GM18868 (cell line): ENCODE data around the gene TMEM151A.

Experiments used
- ATAC-seq: cut with Tn5 transposase; IDR thresholded peaks from one replicate; pipeline ENCODE4 v1.9.1; 2021; ENCODE audit warnings: mild to moderate bottlenecking, moderate library complexity; ENCODE audit not compliant: unreplicated experiment

TMEM151A gene

DNA sequence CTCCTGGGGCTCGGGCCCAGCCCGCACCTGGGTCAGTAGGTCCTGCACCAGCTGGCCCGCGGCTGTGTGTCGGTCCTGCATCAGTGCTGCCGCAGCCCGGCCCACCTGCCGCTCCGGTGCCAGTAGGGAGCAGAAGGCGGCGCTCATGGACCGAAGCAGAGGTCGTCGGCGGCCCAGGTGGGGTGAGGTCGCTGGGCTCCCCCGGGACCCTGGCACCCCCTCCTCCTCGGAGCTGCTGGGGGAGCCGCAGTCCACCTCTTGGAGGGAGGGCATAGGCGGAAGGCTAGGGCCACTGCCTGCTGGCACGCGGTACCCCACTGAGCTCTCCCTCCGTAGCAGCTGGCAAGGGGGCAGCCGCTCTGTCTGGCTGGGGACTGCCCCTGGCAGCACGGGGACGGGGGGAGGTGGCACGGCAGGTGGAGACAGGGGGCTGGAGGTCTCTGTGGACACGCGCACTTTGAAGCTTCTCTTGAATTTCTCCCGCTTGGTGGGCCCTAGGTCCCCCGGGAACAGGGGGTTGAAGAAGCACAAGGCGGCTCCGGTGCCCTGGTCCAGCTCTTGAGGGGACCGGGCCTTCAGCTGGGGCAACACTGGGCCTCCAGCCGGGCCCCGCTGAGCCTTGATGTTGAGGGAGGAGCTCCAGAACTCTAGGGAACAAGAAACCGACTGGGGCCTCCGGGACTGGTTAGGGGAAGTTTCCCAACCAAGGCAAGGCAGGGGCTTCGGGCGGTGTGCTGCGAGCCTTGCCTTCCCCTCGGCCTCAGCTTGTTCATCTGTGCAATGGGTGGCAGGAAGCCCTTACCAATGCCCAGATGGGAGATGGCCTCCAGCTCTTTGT lies 43.1 kb downstream of the TMEM151A start:
- ATAC-seq, result no peak

DNA sequence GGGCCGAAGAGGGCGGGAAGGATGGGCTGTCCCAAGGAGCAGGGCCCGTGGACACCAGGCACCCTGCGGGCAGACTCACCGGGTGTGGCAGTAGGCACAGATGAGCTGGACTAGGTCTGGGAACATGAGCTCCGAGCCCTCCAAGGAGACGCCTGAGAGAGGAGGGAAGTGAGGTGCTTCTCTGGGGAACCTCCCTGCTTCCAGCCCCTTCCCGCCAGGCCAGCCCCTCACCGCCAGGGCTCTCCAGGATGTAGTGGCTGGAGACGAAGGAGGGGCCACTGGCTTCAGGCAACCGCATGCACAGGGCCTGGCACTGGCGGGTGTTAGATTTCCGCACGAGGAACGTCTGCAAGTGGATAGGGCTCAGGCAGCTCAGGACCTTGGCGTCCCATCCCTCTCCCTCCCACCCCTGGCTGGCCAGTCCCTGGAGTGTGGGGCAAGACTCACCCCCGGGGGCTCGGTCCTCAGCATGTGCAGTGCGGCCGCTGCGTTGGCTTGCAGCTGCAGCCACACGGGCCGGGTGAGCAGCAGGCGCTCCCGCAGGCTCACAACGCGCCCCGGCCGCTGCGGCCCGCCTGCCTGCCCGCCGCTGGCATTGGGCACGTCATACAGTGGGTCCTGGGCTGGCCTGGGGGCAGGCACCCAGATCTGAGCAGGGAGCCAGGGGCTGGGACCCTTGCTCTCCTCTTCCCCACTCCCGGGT lies 44.0 kb downstream of the TMEM151A start:
- no peak for ATAC-seq

DNA sequence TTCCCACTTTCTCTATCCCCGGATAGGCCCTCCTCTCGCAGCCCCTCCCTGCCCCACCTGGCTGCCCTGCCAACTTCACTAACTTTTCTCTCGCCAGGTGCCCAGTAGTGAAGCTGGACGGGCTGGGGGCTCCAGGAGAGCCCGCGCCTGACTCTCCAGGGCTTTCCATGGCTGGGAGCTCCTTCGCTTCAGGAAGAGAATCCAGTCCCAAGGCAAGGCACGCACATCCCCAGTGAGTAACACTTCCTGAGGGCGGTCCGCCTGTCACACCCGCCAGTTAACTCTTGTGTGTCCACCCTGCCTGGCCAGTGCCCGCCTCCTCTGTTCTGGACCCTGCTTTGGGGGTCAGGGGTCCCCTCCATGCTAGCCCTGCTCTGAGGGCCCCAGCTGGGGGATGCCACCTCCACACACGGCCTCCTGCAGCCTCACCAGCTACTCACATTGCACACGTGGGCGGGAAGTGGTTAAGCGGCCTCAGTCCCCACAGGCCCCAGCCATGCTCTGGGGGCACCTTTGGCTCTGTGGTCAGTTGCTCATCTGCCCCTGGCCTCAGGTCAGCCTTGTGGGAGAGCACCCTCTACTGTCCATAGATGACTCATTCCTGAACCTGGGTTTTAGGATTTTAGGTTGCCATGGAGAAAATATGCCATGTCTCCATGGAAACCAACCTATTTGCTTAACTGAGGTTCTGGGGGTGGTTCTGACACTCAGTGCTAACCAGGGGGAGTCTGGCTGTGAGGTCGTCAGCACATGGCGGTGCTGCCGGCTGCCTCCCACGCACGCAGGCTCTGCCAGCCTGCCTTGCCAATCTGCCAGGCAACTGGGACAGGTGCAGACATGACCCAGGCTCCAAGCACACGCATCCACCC lies 44.8 kb downstream of the TMEM151A start, which contains the start of gene RIN1:
Gene RIN1, minus strand, starts transcription at position 201 of the 869 bp plus-strand sequence. Its CDS starts 32 bp downstream, at position 169.
- ATAC-seq, result no peak

DNA sequence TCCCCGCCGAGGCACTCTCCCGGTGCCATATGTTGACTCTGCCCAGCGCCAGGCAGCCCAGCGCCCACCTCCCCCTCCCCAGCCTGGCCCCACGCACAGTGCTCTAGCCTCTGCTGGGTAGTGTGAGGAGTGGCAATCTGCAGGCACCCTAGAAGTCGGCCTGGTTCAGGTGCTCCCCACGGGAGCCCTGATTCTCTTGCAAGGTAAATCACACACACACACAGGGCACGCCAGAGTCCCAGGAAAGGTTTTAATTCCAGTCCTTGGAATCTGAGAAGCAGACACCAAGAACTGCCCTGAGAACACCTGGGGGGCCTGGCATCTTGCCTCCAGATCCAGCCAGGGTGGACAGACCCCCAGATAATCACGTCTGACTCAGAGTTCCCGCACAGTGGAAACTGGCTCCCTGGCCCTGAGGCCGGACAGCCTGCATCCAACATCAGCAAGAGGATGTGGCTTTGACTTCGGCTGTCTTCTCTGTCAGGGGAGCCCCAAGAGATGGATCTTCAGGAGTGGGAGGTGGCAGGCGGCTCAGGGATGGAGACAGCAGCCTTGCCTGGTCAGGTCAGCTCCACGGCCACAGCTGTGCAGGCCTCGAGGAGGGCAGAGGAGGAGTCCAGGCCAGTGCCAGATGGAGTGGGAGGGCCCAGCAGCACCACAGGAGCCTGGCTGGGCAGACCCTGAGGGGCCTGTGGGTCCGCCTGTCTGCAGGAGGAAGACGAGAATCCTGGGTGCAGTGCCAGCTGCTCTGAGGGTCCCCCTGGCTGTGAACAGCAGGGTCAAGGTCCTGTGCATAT lies 45.6 kb downstream of the TMEM151A start:
- ATAC-seq, result no peak

DNA sequence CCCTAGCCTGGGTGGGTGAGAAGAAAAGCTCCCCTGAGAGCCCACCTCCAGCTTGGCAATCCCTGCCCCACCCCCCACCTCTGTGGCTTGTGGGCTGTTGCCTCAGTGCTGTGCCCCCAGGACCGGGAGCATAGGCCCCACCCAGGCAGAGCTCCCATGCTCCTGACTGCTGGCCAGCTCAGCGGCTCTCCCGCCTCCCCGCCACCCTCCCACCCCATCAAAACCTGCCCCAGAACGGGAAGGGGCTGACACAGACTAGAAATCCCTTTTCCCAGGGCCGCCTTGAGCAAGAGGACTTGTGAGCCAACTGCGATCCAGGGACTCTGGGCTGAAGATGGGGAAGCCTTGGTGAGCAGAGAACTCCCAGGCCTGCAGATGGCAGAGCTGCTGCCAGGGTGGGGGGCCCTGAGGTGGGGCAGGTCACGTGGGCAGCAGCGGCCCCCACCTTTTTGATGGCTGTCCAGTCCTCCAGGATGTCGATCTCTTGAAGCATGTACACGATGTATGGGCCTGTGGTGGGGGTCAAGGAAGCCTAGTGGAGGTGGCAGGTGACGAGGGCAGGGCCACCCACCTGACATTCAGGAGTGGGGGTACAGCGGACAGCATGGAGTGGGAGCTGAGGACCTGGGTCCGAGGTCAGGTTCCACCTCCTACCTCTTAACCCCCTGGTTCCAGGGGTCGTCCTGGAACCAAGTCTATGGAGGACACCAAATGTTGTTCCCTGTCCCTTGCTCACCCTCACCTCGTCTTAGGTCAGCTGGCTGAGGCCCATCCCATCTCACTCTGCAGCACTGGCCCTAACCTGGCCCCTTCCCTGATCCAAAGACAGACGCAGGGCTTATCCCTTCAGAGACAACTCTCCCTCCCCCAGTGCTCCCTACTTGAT lies 46.8 kb downstream of the TMEM151A start:
- no peak for ATAC-seq

DNA sequence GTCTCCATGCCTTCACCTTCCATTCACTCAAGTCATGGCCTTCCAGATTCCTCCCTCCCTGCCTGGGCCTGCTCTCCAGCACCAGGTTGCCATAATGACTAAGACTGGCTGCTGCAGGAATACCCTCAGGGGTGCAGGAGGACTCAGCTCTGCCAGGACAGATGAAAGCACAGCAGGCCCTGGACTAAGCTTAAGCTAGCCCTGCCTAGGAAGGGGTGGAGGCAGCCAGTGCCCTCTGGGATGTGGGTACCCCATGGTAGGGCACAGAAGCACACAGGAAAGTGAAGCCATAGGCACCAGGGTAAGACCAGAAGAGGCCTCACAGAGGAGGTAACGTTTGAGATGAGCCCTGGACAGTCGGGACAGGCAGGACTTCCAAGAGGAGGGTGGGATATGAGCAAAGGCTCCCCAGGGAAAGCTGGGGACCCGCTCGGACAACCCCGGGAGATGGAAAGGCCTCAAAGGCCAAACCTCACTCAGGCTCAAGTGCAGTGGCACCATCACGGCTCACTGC lies 47.5 kb downstream of the TMEM151A start:
- ATAC-seq, result no peak

DNA sequence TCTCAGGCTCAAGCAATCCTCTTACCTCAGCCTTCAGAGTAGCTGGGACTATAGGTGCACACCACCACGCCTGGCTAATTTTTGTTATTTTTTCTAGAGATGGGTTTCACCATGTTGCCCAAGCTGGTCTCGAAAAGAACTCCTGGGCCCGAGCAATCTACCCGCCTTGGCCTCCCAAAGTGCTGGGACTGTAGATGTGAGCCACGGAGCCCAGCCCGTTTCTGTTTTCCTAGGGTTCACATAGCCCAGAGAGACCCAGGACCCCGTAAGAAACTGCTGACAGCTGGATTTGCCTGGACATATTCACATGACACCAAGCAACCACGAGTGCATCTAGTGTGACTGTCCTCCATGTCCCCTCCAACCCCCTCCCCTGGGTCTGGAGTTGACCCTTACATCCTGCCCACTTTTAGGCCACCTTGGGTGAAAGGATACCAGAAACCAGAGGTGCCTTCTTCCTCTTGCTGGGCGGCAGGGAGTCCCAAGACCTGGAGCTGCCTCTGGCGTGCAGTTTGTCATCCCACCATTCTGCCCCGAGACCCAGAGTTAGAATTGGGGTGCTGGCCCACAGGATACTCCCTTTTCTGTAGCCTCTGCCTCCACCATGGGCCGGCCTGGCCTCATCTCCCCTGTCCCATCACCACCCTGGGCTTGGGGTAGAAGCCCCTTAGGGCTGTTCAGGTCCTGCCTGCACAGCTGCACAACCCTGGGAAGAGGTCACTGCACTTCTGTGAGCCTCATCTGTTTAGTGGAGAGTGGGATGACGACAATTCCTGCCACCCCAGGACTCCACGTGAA lies 48.2 kb downstream of the TMEM151A start:
- ATAC-seq, result no peak

DNA sequence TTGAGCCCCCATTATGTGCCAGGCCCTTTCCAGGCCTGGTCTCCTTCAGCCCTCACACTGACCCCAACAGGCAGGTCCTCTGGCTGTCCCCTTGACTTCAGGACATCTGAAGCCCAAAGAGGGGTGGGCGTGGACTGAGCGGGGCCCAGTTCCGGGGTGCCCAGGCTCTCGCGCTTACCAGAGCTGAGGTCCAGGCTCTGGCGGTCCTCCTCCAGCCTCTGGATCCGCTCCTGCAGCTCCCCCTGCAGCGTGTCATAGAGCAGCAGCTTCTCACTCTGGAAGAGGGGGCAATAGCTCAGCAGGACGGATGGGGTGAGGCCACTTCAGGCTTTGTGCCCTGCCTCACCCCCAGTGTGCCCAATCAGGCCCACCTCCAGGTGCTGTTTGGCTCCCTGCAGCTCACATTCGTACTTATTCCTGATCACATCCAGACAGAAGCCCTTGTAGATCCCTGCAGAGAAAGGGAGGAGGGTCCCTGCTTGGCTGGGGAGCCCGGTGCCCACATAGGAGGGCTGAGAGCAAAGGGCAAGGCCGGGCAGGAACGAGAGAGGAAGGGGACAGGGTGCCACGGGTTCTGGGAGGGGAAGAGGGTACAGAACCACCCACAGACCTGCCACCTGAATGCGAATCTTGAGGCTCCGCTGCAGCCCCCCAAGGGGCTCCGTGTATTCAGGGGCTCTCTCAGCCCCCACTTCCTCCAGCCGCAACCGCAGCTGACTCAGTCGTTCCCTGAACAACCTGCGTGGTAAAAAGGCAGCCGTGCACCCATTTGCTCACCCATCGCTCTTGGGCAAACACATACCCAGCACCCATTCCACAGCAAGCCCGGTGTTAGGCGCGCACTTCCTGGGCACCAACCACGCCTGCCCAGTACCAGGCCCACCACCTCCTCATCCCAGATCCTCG lies 49.2 kb downstream of the TMEM151A start:
- ATAC-seq, result no peak

DNA sequence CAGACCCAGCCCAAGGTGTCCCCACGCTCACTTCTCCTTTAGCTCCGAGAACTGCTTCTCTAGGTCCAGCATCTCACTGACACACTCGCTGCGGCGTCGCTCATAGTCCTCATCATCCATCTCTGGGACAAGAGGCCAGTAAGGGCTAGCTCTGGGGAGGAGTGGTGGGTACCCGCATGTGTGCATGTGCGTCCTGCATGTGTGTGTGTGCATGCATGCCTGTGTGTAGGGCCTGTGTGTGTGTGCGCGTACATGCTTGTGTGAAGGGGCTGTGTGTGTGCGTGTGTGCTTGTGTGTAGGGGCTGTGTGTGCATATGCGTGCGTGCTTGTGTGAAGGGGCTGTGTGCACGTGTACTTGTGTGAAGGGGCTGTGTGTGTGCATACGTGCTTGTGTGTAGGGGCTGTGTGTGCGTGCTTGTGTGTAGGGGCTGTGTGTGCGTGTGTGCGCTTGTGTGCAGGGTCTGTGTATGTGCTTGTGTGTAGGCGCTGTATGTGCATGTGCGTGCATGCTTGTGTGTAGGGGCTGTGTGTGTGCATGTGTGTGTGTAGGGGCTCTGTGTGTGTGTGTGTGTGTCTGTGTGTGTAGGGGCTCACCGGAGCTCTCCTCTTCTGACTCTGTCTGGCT lies 49.9 kb downstream of the TMEM151A start:
- ATAC-seq, result no peak

DNA sequence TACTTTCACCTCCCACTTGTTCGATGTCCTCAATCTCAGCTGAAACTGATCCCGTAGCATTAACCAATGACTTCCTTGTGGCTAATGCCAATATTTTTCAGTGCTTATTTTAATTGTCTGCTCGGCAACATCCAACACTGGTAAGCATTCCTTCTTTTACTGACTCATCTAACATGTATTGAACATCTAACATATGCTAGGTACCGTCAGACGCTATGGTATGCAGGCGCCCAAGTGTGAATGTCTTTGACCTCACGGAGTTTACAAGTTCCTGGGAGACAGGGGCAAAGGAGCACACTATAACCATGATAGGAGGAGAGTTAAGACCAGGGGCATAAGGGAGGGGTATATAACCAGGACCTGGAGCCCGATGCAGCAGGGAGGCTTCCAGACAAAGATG lies 51.5 kb downstream of the TMEM151A start:
- no peak for ATAC-seq

DNA sequence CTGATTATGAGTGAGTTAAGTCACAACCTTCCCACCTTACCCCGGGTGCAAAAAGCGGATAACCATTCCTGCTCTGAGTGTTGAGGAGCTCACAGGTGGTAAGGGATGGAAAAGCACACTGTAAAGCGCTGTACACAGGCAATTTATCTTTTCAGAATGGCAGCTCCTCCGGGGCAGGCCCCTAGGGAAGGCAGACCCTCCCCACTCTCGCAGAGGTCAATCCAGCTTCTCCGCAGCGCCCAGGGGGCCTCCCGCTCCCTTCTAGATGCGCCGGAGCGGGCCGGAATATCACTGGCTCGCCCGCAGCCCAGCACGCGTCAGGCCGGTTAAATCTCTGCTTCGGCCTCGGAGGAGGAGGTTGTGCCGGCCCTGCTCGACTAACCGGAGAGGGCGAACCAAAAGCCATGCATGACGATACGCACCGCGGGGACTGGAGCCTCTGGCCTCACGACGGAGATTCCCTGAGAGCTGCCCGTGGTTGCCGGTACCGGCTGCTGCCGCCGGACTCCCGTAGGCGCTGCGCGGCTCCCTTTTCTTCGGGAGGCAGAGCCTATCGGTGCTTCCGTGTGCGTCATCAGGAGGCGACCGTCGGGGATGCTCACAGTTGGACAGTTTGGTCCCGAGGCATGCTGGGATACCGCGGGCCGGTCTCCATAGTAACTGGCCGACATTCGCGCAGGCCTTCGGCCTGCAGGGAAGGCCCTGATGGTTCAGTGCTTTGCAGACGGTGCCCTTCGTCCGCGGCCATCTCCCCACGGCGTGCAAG lies 53.0 kb downstream of the TMEM151A start, which contains the start of gene BRMS1:
Gene BRMS1, minus strand, starts transcription at position 555 of the 766 bp plus-strand sequence. CDS start 2,870 bp downstream, outside the sequence.
- ATAC-seq, result peak; percentile 66

DNA sequence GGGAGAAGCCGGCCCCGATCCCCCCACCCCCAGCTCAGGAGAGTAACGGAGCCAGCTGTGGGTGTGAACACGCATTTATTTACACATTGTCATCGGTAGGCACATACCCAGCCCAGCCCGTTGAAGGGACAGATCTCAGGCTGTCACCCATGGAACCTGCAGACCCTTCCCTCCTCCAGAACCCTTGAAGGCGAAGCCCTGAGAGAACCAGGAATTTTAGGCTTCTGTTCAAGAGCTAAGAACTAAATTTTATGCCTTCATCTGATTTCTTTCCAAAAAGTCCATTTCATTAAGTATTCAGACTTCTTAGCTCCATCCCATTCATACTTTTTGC lies 53.6 kb downstream of the TMEM151A start:
- ATAC-seq, result peak; percentile 14
